ENCODE results near the gene UNC13D. TPM values are rescaled to one million over a fixed set of nuclear protein-coding genes. Genes with fewer than 3 reads are reported as not detected.

UNC13D gene
- polyA plus RNA-seq, 1 donor from 2014 or later, result 1.2 TPM

DNA sequence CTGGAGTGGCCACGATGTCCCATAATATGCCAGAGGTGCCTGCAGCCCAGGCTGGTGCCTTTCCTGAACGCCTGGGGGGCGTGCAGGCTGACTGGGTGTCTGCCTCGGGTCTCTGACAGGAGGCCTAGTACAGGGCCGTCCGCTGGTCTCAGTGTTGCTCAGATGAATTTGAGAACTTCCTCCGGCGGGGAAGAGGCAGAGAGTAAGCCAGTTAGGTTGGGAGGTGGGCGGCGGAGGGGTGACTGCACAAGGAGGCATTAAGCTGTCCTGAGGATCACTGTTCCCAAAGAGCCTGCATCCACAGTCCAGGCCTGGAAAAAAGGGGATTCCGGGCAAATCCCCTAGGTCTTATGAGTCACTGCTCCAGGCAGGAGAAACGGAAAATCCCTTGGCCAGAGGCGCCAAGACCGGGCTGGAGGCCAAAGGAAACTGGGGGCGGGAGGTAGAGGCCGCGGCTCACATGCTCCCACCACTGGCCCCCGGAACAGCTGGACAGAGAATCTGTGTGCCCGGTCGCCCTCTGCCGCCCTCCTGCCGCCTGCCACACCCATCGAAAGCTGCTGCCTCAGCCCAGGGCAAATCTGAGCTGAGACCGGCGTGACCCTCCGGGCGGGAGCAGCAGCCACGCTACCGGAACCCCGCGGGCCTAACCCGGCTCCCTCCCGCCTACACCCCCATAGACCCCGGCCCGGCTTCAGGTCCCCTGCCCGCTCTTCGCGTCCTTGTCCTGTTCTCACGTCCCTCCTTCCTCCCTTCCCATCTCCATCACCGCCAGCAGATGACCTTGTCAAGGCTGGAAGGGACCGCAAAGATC is 32.9 kb upstream of the UNC13D start:
- H3K36me3 ChIP-seq (ENCODE audit: insufficient read depth, low read length), result no peaks in the 10 kb centered on the region
- TF ChIP-seq SMC3 (conservative IDR thresholded peaks at IDR 0.05; ENCODE audit: poor library complexity), result no peak
- TF ChIP-seq, protein P1, sequence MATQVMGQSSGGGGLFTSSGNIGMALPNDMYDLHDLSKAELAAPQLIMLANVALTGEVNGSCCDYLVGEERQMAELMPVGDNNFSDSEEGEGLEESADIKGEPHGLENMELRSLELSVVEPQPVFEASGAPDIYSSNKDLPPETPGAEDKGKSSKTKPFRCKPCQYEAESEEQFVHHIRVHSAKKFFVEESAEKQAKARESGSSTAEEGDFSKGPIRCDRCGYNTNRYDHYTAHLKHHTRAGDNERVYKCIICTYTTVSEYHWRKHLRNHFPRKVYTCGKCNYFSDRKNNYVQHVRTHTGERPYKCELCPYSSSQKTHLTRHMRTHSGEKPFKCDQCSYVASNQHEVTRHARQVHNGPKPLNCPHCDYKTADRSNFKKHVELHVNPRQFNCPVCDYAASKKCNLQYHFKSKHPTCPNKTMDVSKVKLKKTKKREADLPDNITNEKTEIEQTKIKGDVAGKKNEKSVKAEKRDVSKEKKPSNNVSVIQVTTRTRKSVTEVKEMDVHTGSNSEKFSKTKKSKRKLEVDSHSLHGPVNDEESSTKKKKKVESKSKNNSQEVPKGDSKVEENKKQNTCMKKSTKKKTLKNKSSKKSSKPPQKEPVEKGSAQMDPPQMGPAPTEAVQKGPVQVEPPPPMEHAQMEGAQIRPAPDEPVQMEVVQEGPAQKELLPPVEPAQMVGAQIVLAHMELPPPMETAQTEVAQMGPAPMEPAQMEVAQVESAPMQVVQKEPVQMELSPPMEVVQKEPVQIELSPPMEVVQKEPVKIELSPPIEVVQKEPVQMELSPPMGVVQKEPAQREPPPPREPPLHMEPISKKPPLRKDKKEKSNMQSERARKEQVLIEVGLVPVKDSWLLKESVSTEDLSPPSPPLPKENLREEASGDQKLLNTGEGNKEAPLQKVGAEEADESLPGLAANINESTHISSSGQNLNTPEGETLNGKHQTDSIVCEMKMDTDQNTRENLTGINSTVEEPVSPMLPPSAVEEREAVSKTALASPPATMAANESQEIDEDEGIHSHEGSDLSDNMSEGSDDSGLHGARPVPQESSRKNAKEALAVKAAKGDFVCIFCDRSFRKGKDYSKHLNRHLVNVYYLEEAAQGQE (IDR thresholded peaks at IDR 0.05; ENCODE audit: borderline replicate concordance), result no peak
- TF ChIP-seq RAD21 (conservative IDR thresholded peaks at IDR 0.05), result no peak
- no peak for TF ChIP-seq EZH2 (IDR thresholded peaks at IDR 0.05; ENCODE audit: borderline replicate concordance, insufficient read depth, low read length, poor library complexity, severe bottlenecking)
- TF ChIP-seq TAF1 (IDR thresholded peaks at IDR 0.05; ENCODE audit: low read depth), result no peak
- TF ChIP-seq MXI1 (conservative IDR thresholded peaks at IDR 0.05; ENCODE audit: poor library complexity, severe bottlenecking), result no peak
- TF ChIP-seq, protein P2, sequence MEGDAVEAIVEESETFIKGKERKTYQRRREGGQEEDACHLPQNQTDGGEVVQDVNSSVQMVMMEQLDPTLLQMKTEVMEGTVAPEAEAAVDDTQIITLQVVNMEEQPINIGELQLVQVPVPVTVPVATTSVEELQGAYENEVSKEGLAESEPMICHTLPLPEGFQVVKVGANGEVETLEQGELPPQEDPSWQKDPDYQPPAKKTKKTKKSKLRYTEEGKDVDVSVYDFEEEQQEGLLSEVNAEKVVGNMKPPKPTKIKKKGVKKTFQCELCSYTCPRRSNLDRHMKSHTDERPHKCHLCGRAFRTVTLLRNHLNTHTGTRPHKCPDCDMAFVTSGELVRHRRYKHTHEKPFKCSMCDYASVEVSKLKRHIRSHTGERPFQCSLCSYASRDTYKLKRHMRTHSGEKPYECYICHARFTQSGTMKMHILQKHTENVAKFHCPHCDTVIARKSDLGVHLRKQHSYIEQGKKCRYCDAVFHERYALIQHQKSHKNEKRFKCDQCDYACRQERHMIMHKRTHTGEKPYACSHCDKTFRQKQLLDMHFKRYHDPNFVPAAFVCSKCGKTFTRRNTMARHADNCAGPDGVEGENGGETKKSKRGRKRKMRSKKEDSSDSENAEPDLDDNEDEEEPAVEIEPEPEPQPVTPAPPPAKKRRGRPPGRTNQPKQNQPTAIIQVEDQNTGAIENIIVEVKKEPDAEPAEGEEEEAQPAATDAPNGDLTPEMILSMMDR (IDR thresholded peaks at IDR 0.05; ENCODE audit: poor library complexity, severe bottlenecking), result no peak
- no peak for TF ChIP-seq EP300 (conservative IDR thresholded peaks at IDR 0.05; ENCODE audit: poor library complexity, severe bottlenecking)
- TF ChIP-seq POLR2AphosphoS5 (IDR thresholded peaks at IDR 0.05), result no peak

DNA sequence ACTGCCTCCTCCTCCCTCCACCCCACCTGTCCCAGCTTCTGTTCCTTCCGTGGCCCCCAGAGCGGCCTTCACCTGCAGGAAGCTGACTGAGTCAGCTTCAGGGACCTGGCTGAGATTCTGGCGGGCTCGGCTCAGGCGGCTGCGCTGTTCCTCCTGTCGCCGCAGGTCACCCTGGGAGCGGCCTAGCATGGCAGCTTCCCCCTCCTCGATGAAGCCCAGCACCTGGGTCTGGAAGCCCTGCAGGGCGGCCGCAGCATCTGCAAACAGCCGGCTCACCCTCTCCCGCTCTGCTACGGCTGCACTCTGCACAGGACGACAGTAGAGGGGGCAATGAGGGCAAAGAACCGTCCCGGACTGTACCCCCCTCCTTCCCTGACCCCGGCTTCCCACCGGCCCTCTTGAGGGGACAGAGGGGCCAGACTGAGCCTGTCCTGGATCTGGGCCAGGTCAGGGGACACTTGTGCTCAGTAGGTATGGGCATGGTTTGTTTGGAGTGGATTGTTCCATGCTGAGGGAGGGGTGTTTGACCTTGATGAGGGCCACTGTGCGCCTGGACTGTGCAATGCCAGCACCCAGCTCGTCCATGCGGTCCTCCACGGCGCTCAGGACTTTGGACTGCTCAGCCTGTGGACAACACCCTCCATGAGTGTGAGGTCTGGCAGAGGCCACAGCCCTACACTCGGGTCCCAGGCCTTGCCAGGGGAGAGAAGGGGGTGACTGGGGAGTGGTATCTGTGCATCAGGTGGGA is 32.2 kb upstream of the UNC13D start:
- Histone ChIP-seq H3K36me3 (ENCODE audit: insufficient read depth, low read length) (no peaks in the 10 kb centered on the region), H3K27me3 (ENCODE audit: insufficient read depth, low read depth, low read length) (peaks cover 46% of the 10 kb centered on the region), H3K4me2 (ENCODE audit: low read length) (no peak overlapping the region), H3K4me3 (ENCODE audit: low read length) (no peak overlapping the region), H2AFZ (ENCODE audit: low read depth, low read length) (no peak overlapping the region), H3K9me2 (ENCODE audit: insufficient read depth, low read length) (no peaks in the 10 kb centered on the region), H3K27ac (ENCODE audit: low read length) (no peak overlapping the region), H3K9ac (ENCODE audit: low read length) (no peak overlapping the region), H3K9me3 (ENCODE audit: low read length) (no peaks in the 10 kb centered on the region), H3K79me2 (replicated peaks; ENCODE audit: insufficient read depth, low read length) (no peaks in the 10 kb centered on the region), H4K20me1 (ENCODE audit: insufficient read depth) (no peaks in the 10 kb centered on the region), H3F3A (ENCODE audit: insufficient read depth, low read length, poor library complexity, severe bottlenecking) (no peaks in the 10 kb centered on the region)
- TF ChIP-seq, protein P2 (IDR thresholded peaks at IDR 0.05; ENCODE audit: poor library complexity, severe bottlenecking), result no peak
- no peak for TF ChIP-seq MXI1 (conservative IDR thresholded peaks at IDR 0.05; ENCODE audit: poor library complexity, severe bottlenecking)
- TF ChIP-seq TAF1 (IDR thresholded peaks at IDR 0.05; ENCODE audit: low read depth), result no peak
- TF ChIP-seq EZH2 (IDR thresholded peaks at IDR 0.05; ENCODE audit: borderline replicate concordance, insufficient read depth, low read length, poor library complexity, severe bottlenecking), result no peak
- TF ChIP-seq, protein P1 (IDR thresholded peaks at IDR 0.05; ENCODE audit: borderline replicate concordance), result no peak
- no peak for TF ChIP-seq POLR2AphosphoS5 (IDR thresholded peaks at IDR 0.05)

More for the DNA sequence above, 32.9 kb upstream of the UNC13D start:
- Histone ChIP-seq H3K27ac (ENCODE audit: low read length) (no peak overlapping the region), H3K4me2 (ENCODE audit: low read length) (no peak overlapping the region), H3K4me3 (ENCODE audit: low read length) (peak overlapping the region; percentile 58), H2AFZ (ENCODE audit: low read depth, low read length) (no peak overlapping the region), H3K9ac (ENCODE audit: low read length) (no peak overlapping the region), H3K9me2 (ENCODE audit: insufficient read depth, low read length) (no peaks in the 10 kb centered on the region), H3K9me3 (ENCODE audit: low read length) (no peaks in the 10 kb centered on the region), H3K79me2 (replicated peaks; ENCODE audit: insufficient read depth, low read length) (no peaks in the 10 kb centered on the region), H3F3A (ENCODE audit: insufficient read depth, low read length, poor library complexity, severe bottlenecking) (no peaks in the 10 kb centered on the region), H4K20me1 (ENCODE audit: insufficient read depth) (no peaks in the 10 kb centered on the region), H3K27me3 (ENCODE audit: insufficient read depth, low read depth, low read length) (peaks cover 46% of the 10 kb centered on the region)
